ENCODE measurements around the gene TRPV2.

The TRPV2 gene

GRCh38 chr17:16477666-16478065 lies 62.3 kb downstream of the TRPV2 start:
- no peak for DNase-seq

GRCh38 chr17:16478649-16479048 lies 63.3 kb downstream of the TRPV2 start:
- peak; percentile 74 for DNase-seq

GRCh38 chr17:16479264-16479663 lies 63.9 kb downstream of the TRPV2 start:
- DNase-seq, result no peak

DNA sequence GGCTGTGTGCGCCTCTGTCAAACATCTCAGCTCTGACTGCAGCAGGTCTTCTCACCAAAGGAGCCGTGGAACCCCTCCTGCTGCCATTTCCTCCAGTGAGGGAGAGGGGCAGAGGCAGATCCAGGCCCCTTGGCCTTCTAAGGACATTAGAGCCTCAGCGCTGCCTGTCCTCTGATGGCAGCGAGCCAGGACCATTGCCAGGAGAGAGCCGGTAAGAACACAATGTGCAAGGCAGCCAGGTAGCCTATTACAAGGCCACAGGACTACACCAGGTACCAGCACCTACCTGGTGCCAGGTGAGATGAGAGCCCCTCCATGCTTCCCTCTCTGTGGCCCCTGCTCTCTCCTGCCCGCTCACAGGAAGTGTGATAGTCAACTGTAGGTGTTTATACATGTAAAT lies 65.6 kb downstream of the TRPV2 start:
- no peak for DNase-seq

DNA sequence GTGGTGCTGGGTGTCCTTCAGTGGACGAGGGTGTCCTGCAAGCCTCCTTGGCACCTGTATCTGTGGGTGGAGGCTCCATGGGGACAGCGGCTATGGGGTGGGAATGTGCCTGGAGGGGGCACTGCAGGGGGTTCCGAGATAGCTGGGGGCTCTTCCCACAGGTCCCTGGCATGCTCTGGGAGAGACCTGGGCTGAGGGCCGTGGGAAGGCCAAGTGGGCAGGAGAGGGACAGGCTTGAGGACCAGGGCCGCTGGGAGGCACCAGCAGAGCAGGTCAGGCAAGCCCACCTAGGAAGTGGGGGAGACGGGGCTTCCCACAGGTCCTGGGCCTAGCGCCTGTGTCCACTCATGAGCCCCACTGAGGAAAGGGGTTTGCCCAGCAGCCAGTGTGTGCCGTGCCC lies 66.9 kb downstream of the TRPV2 start:
- no peak for DNase-seq

DNA sequence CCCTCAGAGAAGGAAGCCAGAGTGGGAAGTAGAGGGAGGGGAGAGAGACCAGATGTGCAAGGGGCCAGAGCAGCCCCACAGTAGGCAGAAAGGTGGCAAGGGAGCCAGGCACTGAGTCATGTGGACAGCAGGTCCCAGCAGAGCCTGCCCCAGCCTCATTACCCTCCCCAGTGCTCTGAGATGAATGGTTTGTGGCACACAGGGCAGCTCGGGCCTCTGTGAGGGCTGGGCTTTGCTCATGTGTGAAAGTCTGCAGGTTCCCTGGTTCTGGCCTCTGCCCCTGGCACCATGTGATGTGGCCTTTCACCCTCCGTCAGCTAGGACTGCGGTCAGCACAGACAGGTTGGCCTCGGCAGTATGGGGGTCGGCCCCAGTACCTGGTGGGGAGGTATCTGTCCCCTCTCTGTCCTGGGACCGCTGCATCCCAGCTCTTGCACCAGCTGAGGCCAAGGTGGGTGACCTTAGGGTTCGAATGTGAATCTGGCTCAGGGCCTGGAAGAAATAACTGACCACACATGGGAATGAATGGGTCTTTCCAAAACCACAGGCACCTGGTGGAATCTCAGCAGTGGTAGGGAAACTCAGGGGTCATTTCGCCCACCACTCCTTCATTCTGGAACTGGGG lies 67.8 kb downstream of the TRPV2 start:
- no peak for DNase-seq

DNA sequence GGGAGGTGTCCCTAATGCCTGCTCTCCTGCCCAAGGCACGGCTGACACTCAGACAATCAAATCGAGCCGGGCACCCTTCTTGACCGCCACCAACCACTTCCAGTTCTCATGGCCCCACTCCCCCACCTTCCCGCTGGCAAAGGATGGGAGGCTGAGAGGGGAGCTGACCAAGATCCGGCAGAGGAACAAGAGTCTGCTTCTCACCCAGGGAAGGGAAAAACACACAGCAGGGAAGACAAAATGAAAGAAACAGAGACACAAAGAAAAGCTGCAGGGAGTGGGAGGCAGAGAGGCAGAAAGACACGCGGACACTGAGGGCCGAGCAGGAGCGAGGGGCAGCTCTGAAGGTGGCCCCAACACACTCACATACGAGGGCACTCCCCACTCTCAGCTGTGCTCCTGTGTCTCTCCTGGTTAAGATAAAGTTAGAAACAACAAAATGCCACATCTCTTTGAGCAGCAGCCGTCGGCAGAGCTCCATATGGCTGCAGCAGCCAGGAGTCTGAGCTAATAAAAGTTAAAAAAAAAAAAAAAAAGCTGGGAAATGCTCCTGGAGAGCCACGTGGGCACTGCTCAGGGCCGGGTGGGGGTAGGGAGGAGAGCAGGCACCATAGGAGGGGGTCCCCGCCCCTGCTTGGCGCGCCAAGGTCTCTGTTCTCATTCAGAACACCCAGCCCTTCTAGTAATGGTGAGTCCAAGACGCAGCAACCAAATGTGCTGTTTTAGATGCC lies 69.2 kb downstream of the TRPV2 start:
- no peak for DNase-seq

All from right forelimb (tissue), 1 donor.